Parathyroid adenoma (tissue), 2 donors: Measurements from ENCODE around the gene GBGT1.
A peak's percentile ranks its signal among the peaks of the same experiment; 100 is the strongest.

ENCODE experiments used
- H2AFZ ChIP-seq: fragments of 300-600 bp; sonication (generic); one replicate; pipeline ENCODE4 v1.7.0; 2017; ENCODE audit warnings: antibody characterized with exemption, mild to moderate bottlenecking
- H3K27ac ChIP-seq: fragments of 300-600 bp; sonication (generic); one replicate; pipeline ENCODE4 v1.7.0; 2017
- H3K27me3 ChIP-seq: fragments of 300-600 bp; sonication (generic); one replicate; pipeline ENCODE4 v1.7.0; 2017; ENCODE audit warnings: low read length; ENCODE audit not compliant: control insufficient read depth, insufficient read depth
- H3K36me3 ChIP-seq: fragments of 300-600 bp; sonication (generic); one replicate; pipeline ENCODE4 v1.7.0; 2017; ENCODE audit warnings: low read length; ENCODE audit not compliant: control insufficient read depth, insufficient read depth
- H3K4me1 ChIP-seq: fragments of 300-600 bp; sonication (generic); one replicate; pipeline ENCODE4 v1.7.0; 2017; ENCODE audit warnings: control low read depth
- H3K4me2 ChIP-seq: fragments of 300-600 bp; sonication (generic); one replicate; pipeline ENCODE4 v1.7.0; 2017; ENCODE audit warnings: low read length
- H3K4me3 ChIP-seq: fragments of 300-600 bp; sonication (generic); one replicate; pipeline ENCODE4 v1.7.0; 2017; ENCODE audit warnings: low read depth, low read length
- H3K79me2 ChIP-seq: fragments of 300-600 bp; sonication (generic); one replicate; pipeline ENCODE4 v1.7.0; 2017; ENCODE audit warnings: control low read depth
- H3K9ac ChIP-seq: fragments of 300-600 bp; sonication (generic); one replicate; pipeline ENCODE4 v1.7.0; 2017; ENCODE audit warnings: mild to moderate bottlenecking
- H3K9me3 ChIP-seq: fragments of 300-600 bp; sonication (generic); one replicate; pipeline ENCODE4 v1.7.0; 2017; ENCODE audit warnings: low read length; ENCODE audit not compliant: control insufficient read depth
- TF ChIP-seq, protein P1 (sequence below): fragments of 300-600 bp; sonication (generic); IDR thresholded peaks from one replicate; pipeline ENCODE4 v1.7.0; 2017; ENCODE audit warnings: antibody characterized with exemption, mild to moderate bottlenecking
- donor health status: primary hyperparathyroidism.

GBGT1 gene

DNA sequence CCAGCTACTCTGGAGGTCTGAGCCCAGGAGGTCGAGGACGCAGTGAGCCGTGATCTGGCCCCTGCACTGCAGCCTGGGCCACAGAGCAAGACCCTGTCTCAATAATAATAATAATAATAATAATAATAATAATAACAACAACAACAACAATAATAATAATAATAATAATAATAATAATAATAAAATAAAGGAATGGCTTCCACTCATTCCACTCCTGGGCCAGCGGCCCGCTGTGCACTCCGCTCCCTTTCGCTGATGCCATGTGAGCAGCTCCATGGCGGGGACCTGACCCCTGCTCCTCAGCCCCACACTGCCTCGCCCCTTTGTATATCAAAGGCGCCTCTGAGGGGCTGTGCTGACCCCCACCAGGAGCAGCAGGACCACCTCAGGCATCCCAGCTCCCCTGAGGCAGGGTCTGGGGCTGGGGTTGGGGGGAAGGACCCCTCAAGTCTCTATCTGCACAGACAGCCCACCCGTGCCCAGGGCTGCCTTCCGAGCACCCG lies 20.0 kb downstream of the GBGT1 start:
- no peaks in the 10 kb centered on the region for H3K9me3 ChIP-seq
- H3K27me3 ChIP-seq, result no peaks in the 10 kb centered on the region
- TF ChIP-seq, protein P1, sequence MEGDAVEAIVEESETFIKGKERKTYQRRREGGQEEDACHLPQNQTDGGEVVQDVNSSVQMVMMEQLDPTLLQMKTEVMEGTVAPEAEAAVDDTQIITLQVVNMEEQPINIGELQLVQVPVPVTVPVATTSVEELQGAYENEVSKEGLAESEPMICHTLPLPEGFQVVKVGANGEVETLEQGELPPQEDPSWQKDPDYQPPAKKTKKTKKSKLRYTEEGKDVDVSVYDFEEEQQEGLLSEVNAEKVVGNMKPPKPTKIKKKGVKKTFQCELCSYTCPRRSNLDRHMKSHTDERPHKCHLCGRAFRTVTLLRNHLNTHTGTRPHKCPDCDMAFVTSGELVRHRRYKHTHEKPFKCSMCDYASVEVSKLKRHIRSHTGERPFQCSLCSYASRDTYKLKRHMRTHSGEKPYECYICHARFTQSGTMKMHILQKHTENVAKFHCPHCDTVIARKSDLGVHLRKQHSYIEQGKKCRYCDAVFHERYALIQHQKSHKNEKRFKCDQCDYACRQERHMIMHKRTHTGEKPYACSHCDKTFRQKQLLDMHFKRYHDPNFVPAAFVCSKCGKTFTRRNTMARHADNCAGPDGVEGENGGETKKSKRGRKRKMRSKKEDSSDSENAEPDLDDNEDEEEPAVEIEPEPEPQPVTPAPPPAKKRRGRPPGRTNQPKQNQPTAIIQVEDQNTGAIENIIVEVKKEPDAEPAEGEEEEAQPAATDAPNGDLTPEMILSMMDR, result no peak
- no peaks in the 10 kb centered on the region for H3K36me3 ChIP-seq
- H3K79me2 ChIP-seq, result peaks cover 13% of the 10 kb centered on the region
- H3K4me1 ChIP-seq, result peaks cover 9% of the 10 kb centered on the region
- H3K4me3 ChIP-seq, result peak overlapping the region; percentile 48
- H3K4me2 ChIP-seq, result peak overlapping the region; percentile 90
- H3K27ac ChIP-seq, result peak overlapping the region; percentile 73
- no peak overlapping the region for H2AFZ ChIP-seq
- no peak overlapping the region for H3K9ac ChIP-seq

- Histone ChIP-seq H3K27ac (no peak overlapping the region), H3K27me3 (no peaks in the 10 kb centered on the region), H3K4me3 (no peak overlapping the region), H3K9me3 (no peaks in the 10 kb centered on the region), H3K4me1 (peaks cover 8% of the 10 kb centered on the region), H3K79me2 (peaks cover 13% of the 10 kb centered on the region), H3K9ac (no peak overlapping the region), H2AFZ (no peak overlapping the region), H3K4me2 (no peak overlapping the region), H3K36me3 (no peaks in the 10 kb centered on the region)
- TF ChIP-seq, protein P1, result no peak
These were observed 20.8 kb downstream of the GBGT1 start for GRCh38 chr9:133142684-133143622.

GRCh38 chr9:133141833-133142595 lies 21.7 kb downstream of the GBGT1 start:
- H3K27me3 ChIP-seq, result no peaks in the 10 kb centered on the region
- H3K4me1 ChIP-seq, result peaks cover 5% of the 10 kb centered on the region
- no peak overlapping the region for H3K4me2 ChIP-seq
- H2AFZ ChIP-seq, result no peak overlapping the region
- peaks cover 13% of the 10 kb centered on the region for H3K79me2 ChIP-seq
- no peak overlapping the region for H3K4me3 ChIP-seq
- H3K27ac ChIP-seq, result no peak overlapping the region
- TF ChIP-seq, protein P1, result no peak
- H3K36me3 ChIP-seq, result no peaks in the 10 kb centered on the region
- no peaks in the 10 kb centered on the region for H3K9me3 ChIP-seq
- no peak overlapping the region for H3K9ac ChIP-seq

DNA sequence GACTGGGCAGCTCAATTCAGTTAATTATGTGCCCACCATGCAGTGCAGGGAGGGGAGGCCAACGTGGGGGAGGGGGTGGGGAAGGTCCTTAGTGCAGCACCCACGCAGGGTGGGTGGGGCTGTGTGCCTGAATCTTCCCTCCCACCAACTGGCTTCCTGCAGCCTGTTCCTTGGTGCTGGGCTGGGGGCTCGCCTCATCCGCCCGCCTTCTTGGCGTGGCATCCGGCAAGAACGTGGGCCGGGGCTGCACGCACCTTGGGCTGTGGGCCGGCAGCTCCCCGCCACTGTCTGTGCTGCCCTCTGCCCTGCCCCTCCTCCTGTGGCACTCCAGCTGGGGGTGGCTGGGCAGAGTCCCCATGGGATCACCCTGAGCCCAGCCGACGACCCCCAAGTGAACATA lies 23.1 kb downstream of the GBGT1 start:
- Histone ChIP-seq H3K9ac (no peak overlapping the region), H3K9me3 (no peaks in the 10 kb centered on the region), H3K27me3 (no peaks in the 10 kb centered on the region), H3K4me3 (no peak overlapping the region), H3K27ac (no peak overlapping the region), H2AFZ (no peak overlapping the region), H3K4me2 (no peak overlapping the region), H3K36me3 (no peaks in the 10 kb centered on the region), H3K79me2 (peaks cover 13% of the 10 kb centered on the region), H3K4me1 (peaks cover 6% of the 10 kb centered on the region)
- TF ChIP-seq, protein P1, result no peak
